Spleen (tissue), 11 donors: ENCODE results near the gene ARL4D. TPM values are rescaled to one million over a fixed set of nuclear protein-coding genes. Genes with fewer than 3 reads are reported as not detected.
A peak's percentile ranks its signal among the peaks of the same experiment; 100 is the strongest.
"Not testable (repeated sequence)": the region's sequence is repeated elsewhere in the genome, so short reads cannot be mapped to it uniquely, and the experiment has no call there.

Experiments used
- DNase-seq: peaks from one replicate; pipeline ENCODE4 v3.0.0-alpha.2; 2020
- H3K27ac ChIP-seq, 8 donors: fragments of 200-600 bp; sonication (generic) in 7 of 8; 1 replicate in 4 of 8; 2 replicates in 4 of 8; pipeline versions ENCODE4 v1.5.0 to v1.8.0; 2016 to 2021; ENCODE audit warnings: inconsistent platforms in 4 of 8, mild to moderate bottlenecking in 4 of 8, moderate library complexity in 1 of 8
- H3K27me3 ChIP-seq, 7 donors: fragments of 200-600 bp; sonication (generic) in 6 of 7; replicated peaks in 1 of 7; 1 replicate in 4 of 7; 2 replicates in 3 of 7; pipeline versions ENCODE4 v1.5.0 to v1.8.0; 2016 to 2021; ENCODE audit warnings: inconsistent platforms in 3 of 7, mild to moderate bottlenecking in 1 of 7
- H3K36me3 ChIP-seq, 6 donors: fragments of 200-600 bp; sonication (generic) in 5 of 6; 1 replicate in 4 of 6; 2 replicates in 2 of 6; pipeline versions ENCODE4 v1.5.0 to v1.8.0; 2016 to 2021; ENCODE audit warnings: inconsistent platforms in 2 of 6
- H3K4me1 ChIP-seq, 6 donors: fragments of 200-600 bp; sonication (generic) in 5 of 6; 1 replicate in 3 of 6; 2 replicates in 3 of 6; pipeline versions ENCODE4 v1.5.0 to v1.8.0; 2016 to 2021; ENCODE audit warnings: inconsistent platforms in 3 of 6
- H3K4me3 ChIP-seq, 8 donors: fragments of 200-600 bp; sonication (generic) in 7 of 8; 1 replicate in 4 of 8; 2 replicates in 4 of 8; pipeline versions ENCODE4 v1.5.0 to v1.8.0; 2016 to 2021; ENCODE audit warnings: inconsistent platforms in 4 of 8, mild to moderate bottlenecking in 4 of 8, moderate library complexity in 2 of 8
- H3K9me3 ChIP-seq, 8 donors: fragments of 200-600 bp; sonication (generic) in 7 of 8; 1 replicate in 4 of 8; 2 replicates in 4 of 8; pipeline versions ENCODE4 v1.5.0 to v1.8.0; 2016 to 2021; ENCODE audit warnings: inconsistent platforms in 4 of 8
- POLR2A ChIP-seq, 3 donors: fragments of 450-650 bp; IDR thresholded peaks; one replicate each; pipeline ENCODE4 v1.5.1; 2017; ENCODE audit warnings: antibody characterized with exemption in 3 of 3, mild to moderate bottlenecking in 1 of 3
- POLR2AphosphoS5 ChIP-seq, 3 donors: sonication (generic); formaldehyde crosslinking; IDR thresholded peaks; one replicate each; pipeline ENCODE4 v1.5.1; 2017; ENCODE audit warnings: antibody characterized with exemption in 3 of 3
- WGBS, 5 donors: extraction: QIAGEN DNeasy Blood & Tissue Kit in 3 of 5; methylation state at CpG; one replicate each; pipeline versions ENCODE4 v1.1.5 to v1.1.7; 2013 to 2018; 5-methylcytosine and 5-hydroxymethylcytosine counted together
- intact Hi-C: fragments of 100-400 bp; cut with DNase I; formaldehyde crosslinking; loops from one replicate; pipeline ENCODE4 v1.15.0; 2023; ENCODE audit warnings: low total_unique reads
- polyA plus RNA-seq, 3 donors: library from polyadenylated mRNA; stranded (reverse); fragments of 200-250 nt; gene quantifications; one replicate each; pipeline ENCODE4 v1.2.1, GENCODE V29; 2013
- total RNA-seq, 7 donors: library from RNA; depleted of rRNA in 3 of 7; stranded (reverse); fragments of >200 nt in 3 of 7; fragmentation: NEBNext Ultra II Directional in 4 of 7; extraction: Animal tissue kit (Norgen Biotek cat#: 25700) in 4 of 7; gene quantifications; one replicate each; pipeline versions ENCODE4 v1.1.0 to v1.2.1, GENCODE V29; 2016 to 2021
- TF ChIP-seq, protein P1 (sequence below), 11 experiments: fragments of 200-600 bp in 7 of 11; fragments of 450-650 bp in 4 of 11; sonication (generic) in 4 of 11; IDR thresholded peaks in 8 of 11; conservative IDR thresholded peaks in 3 of 11; 1 replicate in 7 of 11; 2 replicates in 4 of 11; pipeline versions ENCODE4 v1.4.0 to v1.8.0; 2016 to 2021; ENCODE audit warnings: antibody characterized with exemption in 11 of 11, inconsistent platforms in 4 of 11, mild to moderate bottlenecking in 1 of 11
- donor health status: healthy with polysubstance abuse.
- donor health status: DM: no; HTN: no; CAD: no; lungs with moderate emphysema.
- donor health status: DM: no; HTN: no; CAD: no.
- donor health status: Bipolar disorder and iron deficiency.
- donor health status: healthy.
- donor health status: DM: no; HTN: no; CAD: no.
- donor health status: DM: yes; HTN: yes; CAD: no.

ARL4D gene
- total and polyA plus RNA-seq, 10 donors, result 4.6 to 30.4 (median 13.5) TPM

DNA sequence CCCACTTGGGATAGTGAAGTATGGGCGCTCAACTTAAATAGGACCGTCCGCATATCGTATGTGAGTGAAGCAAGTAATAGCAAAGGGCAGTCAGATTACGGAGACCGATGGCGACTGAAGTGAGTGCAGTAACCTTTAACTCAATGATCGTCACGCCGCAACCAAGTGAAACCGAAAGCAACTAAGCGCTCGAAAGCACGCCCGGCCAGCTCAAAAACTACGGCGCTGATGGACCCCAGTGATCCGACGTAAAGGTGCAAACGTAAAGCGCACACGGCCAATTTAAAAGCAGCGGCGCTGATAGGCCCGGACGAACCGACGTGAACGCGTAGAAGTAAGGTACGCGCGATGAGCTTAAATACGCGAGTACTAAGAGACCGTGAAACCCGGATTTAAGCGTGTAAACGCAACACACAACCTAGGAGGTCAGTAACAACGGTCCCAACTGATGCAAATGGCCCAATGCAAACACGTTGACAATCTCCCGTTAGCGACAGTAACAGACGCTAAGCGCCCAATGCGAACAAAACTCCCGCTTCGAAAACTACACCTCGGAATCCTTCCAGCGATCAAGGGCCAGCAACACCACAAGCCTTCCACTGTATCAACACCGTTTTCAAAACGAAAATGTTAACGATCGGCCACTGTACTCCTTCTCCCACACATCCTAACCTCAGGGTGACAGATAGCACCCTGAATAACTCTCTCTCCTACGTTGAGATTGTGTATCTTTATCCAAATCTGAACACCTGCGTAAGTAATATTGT, 37.9 kb upstream of the ARL4D start:
- Histone ChIP-seq H3K27me3 (no peaks in the 10 kb centered on the region), H3K9me3 (no peaks in the 10 kb centered on the region), H3K36me3 (no peaks in the 10 kb centered on the region), H3K27ac (peak overlapping the region in 7 of 8 donors; percentile 89 to 99 (median 95)), H3K4me3 (peak overlapping the region in 7 of 8 donors; percentile 40 to 76 (median 50)), H3K4me1 (peaks cover 0 to 24% (median 18%) of the 10 kb centered on the region in 6 donors)
- DNase-seq, result no peak
- intact Hi-C loops, result no loop called here
- TF ChIP-seq, protein P1, sequence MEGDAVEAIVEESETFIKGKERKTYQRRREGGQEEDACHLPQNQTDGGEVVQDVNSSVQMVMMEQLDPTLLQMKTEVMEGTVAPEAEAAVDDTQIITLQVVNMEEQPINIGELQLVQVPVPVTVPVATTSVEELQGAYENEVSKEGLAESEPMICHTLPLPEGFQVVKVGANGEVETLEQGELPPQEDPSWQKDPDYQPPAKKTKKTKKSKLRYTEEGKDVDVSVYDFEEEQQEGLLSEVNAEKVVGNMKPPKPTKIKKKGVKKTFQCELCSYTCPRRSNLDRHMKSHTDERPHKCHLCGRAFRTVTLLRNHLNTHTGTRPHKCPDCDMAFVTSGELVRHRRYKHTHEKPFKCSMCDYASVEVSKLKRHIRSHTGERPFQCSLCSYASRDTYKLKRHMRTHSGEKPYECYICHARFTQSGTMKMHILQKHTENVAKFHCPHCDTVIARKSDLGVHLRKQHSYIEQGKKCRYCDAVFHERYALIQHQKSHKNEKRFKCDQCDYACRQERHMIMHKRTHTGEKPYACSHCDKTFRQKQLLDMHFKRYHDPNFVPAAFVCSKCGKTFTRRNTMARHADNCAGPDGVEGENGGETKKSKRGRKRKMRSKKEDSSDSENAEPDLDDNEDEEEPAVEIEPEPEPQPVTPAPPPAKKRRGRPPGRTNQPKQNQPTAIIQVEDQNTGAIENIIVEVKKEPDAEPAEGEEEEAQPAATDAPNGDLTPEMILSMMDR (IDR thresholded peaks at IDR 0.05 in 8 of 11, conservative IDR thresholded peaks at IDR 0.05 in 3 of 11), result peak in 5 of 11 experiments; percentile 2 to 22 (median 13)
- TF ChIP-seq POLR2AphosphoS5 (IDR thresholded peaks at IDR 0.05) (peak; percentile 84 to 100 (median 94)), POLR2A (IDR thresholded peaks at IDR 0.05) (peak; percentile 97 to 100 (median 97))
- WGBS, 5 donors, result 0 to 34% (median 0%) methylated on average over 56 of the region's 56 CpGs

DNA sequence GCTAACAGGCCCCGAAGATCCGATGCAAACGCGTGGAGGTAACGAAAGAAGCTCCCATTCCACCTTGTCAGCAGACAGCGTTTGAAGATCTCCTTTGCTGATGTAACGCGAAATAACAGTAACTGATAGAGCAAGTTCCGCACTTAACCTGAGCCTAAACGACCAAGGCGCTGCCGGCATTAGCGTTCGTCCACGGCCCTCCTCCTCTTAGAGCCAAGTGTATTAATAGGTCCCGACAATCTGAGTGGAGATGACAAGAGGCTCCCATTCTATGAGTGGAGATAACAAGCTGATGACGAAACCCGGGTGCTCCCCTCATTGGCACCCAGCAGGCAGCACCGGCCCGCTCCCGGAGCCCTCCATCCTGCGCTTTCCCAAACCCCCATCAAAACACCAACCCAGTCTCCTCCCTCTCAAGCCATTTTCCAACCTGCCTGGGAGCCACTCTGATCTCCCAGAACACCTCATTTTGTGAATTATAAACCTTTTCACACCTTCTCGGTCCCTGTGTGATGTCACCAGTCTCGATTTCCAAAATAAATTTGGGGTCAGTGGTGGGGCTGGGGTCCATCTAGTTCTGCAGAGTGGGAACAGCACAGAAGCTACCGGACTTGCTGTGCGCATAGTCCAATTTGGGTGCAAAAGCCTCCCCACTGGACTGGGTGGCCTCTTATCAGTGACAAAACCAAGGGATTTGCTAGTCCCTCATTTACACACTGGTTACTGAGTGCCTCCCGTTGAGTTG, 35.4 kb upstream of the ARL4D start:
- WGBS, 5 donors, result 96% methylated on average over 27 of the region's 27 CpGs
- TF ChIP-seq POLR2A (IDR thresholded peaks at IDR 0.05) (no peak), POLR2AphosphoS5 (IDR thresholded peaks at IDR 0.05) (no peak)
- TF ChIP-seq, protein P1 (IDR thresholded peaks at IDR 0.05 in 8 of 11, conservative IDR thresholded peaks at IDR 0.05 in 3 of 11), result no peak
- intact Hi-C loops, result no loop called here

DNA sequence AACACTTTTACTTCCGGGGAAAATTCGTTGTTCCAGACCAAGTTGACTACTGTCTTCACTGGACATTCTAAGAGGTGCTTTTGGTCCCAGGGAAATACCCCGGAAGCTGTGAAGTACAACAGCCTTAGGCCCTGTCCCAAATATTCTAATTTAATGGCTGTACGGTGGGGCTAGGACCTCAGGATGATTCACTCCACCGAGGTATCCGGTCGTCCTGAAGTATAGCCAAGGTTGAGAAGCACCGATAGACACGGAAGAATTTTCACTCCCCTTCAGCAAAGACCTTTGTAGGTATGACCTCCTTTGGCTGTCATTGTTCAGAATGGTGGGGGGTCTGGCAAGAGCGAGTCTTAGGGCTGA, 34.9 kb upstream of the ARL4D start:
- TF ChIP-seq POLR2AphosphoS5 (IDR thresholded peaks at IDR 0.05) (no peak), POLR2A (IDR thresholded peaks at IDR 0.05) (no peak)
- TF ChIP-seq, protein P1 (IDR thresholded peaks at IDR 0.05 in 8 of 11, conservative IDR thresholded peaks at IDR 0.05 in 3 of 11), result no peak
- intact Hi-C loops, result no loop called here
- WGBS, 5 donors, result 87 to 95% (median 92%) methylated on average over 10 of the region's 10 CpGs

More for the DNA sequence above, 35.4 kb upstream of the ARL4D start:
- Histone ChIP-seq H3K4me1 (peaks cover 0 to 41% (median 31%) of the 10 kb centered on the region in 6 donors), H3K27me3 (no peaks in the 10 kb centered on the region), H3K4me3 (no peak overlapping the region), H3K36me3 (no peaks in the 10 kb centered on the region), H3K9me3 (no peaks in the 10 kb centered on the region), H3K27ac (no peak overlapping the region)
- no peak for DNase-seq

DNA sequence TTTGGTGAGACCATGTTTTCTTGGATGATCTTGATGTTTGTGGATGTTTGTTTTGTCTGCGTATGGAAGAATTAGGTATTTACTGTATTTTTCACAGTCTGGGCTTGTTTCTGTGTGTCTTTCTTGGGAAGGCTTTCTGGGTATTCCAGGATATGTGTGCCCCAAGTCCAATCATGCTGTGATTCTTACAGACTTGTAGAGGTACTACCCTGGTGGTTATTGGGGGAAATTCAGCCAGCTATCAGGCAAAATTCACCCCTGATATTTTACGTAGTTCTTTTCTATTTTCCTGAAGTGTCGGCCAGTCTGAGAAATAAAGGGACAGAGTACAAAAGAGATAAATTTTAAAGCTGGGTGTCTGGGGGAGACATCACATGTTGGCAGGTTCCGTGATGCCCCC, 33.4 kb upstream of the ARL4D start:
- TF ChIP-seq, protein P1 (IDR thresholded peaks at IDR 0.05 in 8 of 11, conservative IDR thresholded peaks at IDR 0.05 in 3 of 11), result no peak
- TF ChIP-seq POLR2AphosphoS5 (IDR thresholded peaks at IDR 0.05), result no peak
- no peak for TF ChIP-seq POLR2A (IDR thresholded peaks at IDR 0.05)
- WGBS, 5 donors, result 89 to 93% (median 91%) methylated on average over 4 of the region's 4 CpGs

More for the DNA sequence above, 34.9 kb upstream of the ARL4D start:
- H3K9me3 ChIP-seq, result no peaks in the 10 kb centered on the region
- no peaks in the 10 kb centered on the region for H3K36me3 ChIP-seq
- DNase-seq, result no peak
- H3K27ac ChIP-seq, result no peak overlapping the region
- no peak overlapping the region for H3K4me3 ChIP-seq
- peaks cover 0 to 46% (median 32%) of the 10 kb centered on the region in 6 donors for H3K4me1 ChIP-seq
- no peaks in the 10 kb centered on the region for H3K27me3 ChIP-seq

DNA sequence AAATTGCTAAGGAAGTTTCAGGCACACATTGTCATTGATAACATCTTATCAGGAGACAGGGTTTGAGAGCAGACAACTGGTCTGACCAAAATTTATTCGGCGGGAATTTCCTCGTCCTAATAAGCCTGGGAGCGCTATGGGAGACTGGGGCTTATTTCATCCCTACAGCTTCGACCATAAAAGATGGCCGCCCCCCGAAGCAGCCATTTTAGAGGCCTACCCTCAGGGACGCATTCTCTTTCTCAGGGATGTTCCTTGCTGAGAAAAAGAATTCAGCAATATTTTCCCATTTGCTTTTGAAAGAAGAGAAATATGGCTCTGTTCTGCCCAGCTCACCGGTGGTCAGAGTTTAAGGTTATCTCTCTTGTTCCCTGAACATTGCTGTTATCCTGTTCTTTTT, 32.9 kb upstream of the ARL4D start:
- H3K27ac ChIP-seq, DNase-seq, H3K27me3 ChIP-seq, H3K36me3 ChIP-seq, H3K4me3 ChIP-seq, H3K9me3 ChIP-seq, intact Hi-C loops: not testable (repeated sequence)
- peaks cover 8 to 52% (median 35%) of the 10 kb centered on the region in 6 donors for H3K4me1 ChIP-seq
- 95 to 98% (median 96%) methylated on average over 9 of the region's 9 CpGs for WGBS, 5 donors

More for the DNA sequence above, 33.4 kb upstream of the ARL4D start:
- Histone ChIP-seq H3K4me3 (no peak overlapping the region), H3K36me3 (no peaks in the 10 kb centered on the region), H3K27ac (no peak overlapping the region), H3K27me3 (no peaks in the 10 kb centered on the region), H3K9me3 (no peaks in the 10 kb centered on the region), H3K4me1 (peaks cover 8 to 46% (median 31%) of the 10 kb centered on the region in 6 donors)
- intact Hi-C loops, result no loop called here
- DNase-seq, result no peak
